PC-9 (cell line): Measurements from ENCODE around the gene YPEL1.

Experiments
- EZH2 ChIP-seq: fragments of 200-600 bp; sonication (generic); IDR thresholded peaks from 2 replicates; pipeline ENCODE4 v1.8.0; 2017; ENCODE audit warnings: antibody characterized with exemption, low read depth
- TF ChIP-seq, protein P1 (sequence below): fragments of 200-600 bp; sonication (generic); conservative IDR thresholded peaks from 2 replicates; pipeline ENCODE4 v1.6.1; 2017; ENCODE audit warnings: mixed run types, antibody characterized with exemption, mild to moderate bottlenecking, moderate library complexity

DNA sequence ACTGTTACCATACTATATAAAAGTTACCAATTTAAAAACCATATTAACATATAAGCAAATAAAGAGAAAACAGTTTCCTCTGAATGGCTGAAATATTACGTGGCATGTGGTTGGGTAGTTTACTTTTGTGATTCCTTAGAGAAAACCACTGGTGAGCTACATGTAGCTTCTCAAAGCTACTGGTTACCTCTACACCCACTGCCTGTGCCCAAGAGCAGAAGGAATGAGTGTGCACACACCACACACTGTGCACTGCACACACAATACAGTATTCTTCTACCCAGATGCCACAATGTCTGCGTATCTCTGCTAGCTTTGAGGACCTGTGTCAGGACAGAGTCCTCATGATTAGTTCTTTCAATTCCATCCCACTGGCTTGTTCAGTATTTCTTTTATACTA is 25.5 kb upstream of the YPEL1 start:
- TF ChIP-seq, protein P1, sequence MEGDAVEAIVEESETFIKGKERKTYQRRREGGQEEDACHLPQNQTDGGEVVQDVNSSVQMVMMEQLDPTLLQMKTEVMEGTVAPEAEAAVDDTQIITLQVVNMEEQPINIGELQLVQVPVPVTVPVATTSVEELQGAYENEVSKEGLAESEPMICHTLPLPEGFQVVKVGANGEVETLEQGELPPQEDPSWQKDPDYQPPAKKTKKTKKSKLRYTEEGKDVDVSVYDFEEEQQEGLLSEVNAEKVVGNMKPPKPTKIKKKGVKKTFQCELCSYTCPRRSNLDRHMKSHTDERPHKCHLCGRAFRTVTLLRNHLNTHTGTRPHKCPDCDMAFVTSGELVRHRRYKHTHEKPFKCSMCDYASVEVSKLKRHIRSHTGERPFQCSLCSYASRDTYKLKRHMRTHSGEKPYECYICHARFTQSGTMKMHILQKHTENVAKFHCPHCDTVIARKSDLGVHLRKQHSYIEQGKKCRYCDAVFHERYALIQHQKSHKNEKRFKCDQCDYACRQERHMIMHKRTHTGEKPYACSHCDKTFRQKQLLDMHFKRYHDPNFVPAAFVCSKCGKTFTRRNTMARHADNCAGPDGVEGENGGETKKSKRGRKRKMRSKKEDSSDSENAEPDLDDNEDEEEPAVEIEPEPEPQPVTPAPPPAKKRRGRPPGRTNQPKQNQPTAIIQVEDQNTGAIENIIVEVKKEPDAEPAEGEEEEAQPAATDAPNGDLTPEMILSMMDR = no peak
- no peak for TF ChIP-seq EZH2
